Mucosa of descending colon (tissue), 3 donors: ENCODE results near the gene RTRAF. TPM values are rescaled to one million over a fixed set of nuclear protein-coding genes. Genes with fewer than 3 reads are reported as not detected.

Source experiments
- ATAC-seq: fragments of 200-7000 bp; cut with Tn5 transposase; one replicate; pipeline ENCODE4 v1.9.1; 2020; ENCODE audit warnings: mild to moderate bottlenecking, moderate library complexity
- DNase-seq, 3 donors: peaks; one replicate each; pipeline ENCODE4 v3.0.0-alpha.2; 2020
- H3K36me3 ChIP-seq: fragments of 200-600 bp; one replicate; pipeline ENCODE4 v1.8.0; 2021; ENCODE audit warnings: low read depth, mild to moderate bottlenecking
- H3K4me1 ChIP-seq: fragments of 200-600 bp; one replicate; pipeline ENCODE4 v1.8.0; 2021; ENCODE audit warnings: low read depth, mild to moderate bottlenecking
- H3K4me3 ChIP-seq: fragments of 200-600 bp; one replicate; pipeline ENCODE4 v1.8.0; 2021; ENCODE audit warnings: mild to moderate bottlenecking
- H3K9me3 ChIP-seq: fragments of 200-600 bp; one replicate; pipeline ENCODE4 v1.8.0; 2021; ENCODE audit warnings: mild to moderate bottlenecking
- intact Hi-C, 2 donors: fragments of 100-400 bp; cut with DNase I in 1 of 2; cut with micrococcal nuclease in 1 of 2; formaldehyde crosslinking; loops; one replicate each; pipeline versions ENCODE4 v1.11.0 to v1.11.1; 2022; cut with DNase I, micrococcal nuclease
- total RNA-seq, 3 donors: library from RNA; stranded (reverse); fragmentation: NEBNext Ultra II Directional in 2 of 3; extraction: Animal tissue kit (Norgen Biotek cat#: 25700) in 2 of 3; gene quantifications; one replicate each; pipeline versions ENCODE4 v1.2.1 to v1.2.4, GENCODE V29; 2021 to 2023
- TF ChIP-seq, protein P1 (sequence below): fragments of 200-600 bp; IDR thresholded peaks from one replicate; pipeline ENCODE4 v1.8.0; 2022; ENCODE audit warnings: antibody characterized with exemption, mild to moderate bottlenecking
- donor health status: DM: no; HTN: no; CAD: no; lungs with moderate emphysema.
- donor health status: DM: no; HTN: no; CAD: no.
- donor health status: DM: no; HTN: yes; CAD: no.

The RTRAF gene
- total RNA-seq, 3 donors from 2014 or later: 108 to 140 (median 131) TPM

- H3K4me3 ChIP-seq: no peak overlapping the region
- ATAC-seq (no peak), DNase-seq (no peak)
- no peaks in the 10 kb centered on the region for H3K36me3 ChIP-seq
- TF ChIP-seq, protein P1, sequence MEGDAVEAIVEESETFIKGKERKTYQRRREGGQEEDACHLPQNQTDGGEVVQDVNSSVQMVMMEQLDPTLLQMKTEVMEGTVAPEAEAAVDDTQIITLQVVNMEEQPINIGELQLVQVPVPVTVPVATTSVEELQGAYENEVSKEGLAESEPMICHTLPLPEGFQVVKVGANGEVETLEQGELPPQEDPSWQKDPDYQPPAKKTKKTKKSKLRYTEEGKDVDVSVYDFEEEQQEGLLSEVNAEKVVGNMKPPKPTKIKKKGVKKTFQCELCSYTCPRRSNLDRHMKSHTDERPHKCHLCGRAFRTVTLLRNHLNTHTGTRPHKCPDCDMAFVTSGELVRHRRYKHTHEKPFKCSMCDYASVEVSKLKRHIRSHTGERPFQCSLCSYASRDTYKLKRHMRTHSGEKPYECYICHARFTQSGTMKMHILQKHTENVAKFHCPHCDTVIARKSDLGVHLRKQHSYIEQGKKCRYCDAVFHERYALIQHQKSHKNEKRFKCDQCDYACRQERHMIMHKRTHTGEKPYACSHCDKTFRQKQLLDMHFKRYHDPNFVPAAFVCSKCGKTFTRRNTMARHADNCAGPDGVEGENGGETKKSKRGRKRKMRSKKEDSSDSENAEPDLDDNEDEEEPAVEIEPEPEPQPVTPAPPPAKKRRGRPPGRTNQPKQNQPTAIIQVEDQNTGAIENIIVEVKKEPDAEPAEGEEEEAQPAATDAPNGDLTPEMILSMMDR: no peak
- no peaks in the 10 kb centered on the region for H3K4me1 ChIP-seq
- peaks cover 9% of the 10 kb centered on the region for H3K9me3 ChIP-seq
- intact Hi-C loops: no loop called here
Measured at GRCh38 chr14:51963286-51963685, 26.1 kb upstream of the RTRAF start.

DNA sequence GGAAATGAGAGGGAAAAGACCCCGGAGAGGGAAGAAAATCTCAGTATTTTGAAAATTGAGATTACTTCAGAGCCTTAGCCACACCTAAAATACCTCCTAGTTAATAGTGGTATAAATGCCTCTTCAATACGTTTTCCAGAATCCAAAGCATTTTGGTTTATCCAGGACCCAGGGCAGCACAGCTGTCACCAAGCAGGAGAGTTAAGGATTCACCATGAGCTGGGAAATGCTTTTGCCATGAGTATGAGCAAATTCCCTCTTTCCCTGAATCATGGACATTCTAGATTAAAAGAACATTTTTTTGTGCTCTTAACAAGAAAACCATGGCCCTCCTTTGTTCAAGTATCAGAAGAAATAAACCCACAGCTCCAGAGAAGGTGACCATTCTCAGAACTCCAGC lies 21.8 kb upstream of the RTRAF start:
- Histone ChIP-seq H3K36me3 (no peaks in the 10 kb centered on the region), H3K9me3 (no peaks in the 10 kb centered on the region), H3K4me1 (no peaks in the 10 kb centered on the region), H3K4me3 (no peak overlapping the region)
- TF ChIP-seq, protein P1: no peak
- intact Hi-C loops: no loop called here
- no peak for DNase-seq
- ATAC-seq: no peak

DNA sequence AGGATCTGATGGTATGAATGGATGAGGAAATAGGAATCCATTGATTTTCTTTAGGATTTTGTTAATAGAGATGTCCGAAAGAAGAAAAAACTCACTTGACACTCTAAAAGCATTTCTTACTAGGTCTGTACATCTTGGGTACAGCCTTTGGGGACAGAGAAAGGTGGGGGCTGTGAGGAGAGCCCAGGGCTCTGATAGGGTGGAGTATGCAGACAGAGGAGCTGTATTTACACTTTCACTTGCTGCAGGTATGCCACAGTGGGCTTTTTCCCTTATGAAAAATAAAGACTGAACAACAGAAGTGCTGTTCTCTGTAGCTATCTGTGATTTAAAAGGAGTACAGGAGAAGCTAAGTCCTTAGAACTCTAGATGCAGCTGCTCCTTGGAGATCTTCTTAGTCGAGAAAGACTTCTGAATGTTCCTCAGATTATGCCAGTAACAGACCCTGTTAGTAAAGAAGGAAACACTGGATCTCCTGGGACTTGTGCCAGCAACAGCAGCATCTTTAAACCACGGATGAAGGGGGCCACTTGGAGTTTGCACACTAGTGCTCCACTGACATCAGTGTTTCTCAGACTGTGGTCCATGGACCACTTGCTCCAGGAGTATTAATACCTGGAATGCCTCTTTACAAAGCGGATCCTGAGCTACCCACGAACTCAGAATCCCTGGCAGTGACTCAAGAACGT lies 19.4 kb upstream of the RTRAF start:
- intact Hi-C loops: no loop called here
- ATAC-seq: no peak
- Histone ChIP-seq H3K4me1 (no peaks in the 10 kb centered on the region), H3K4me3 (no peak overlapping the region), H3K36me3 (no peaks in the 10 kb centered on the region), H3K9me3 (no peaks in the 10 kb centered on the region)
- no peak for DNase-seq
- TF ChIP-seq, protein P1: no peak

- no peak for DNase-seq
- H3K4me1 ChIP-seq: no peaks in the 10 kb centered on the region
- ATAC-seq: no peak
- TF ChIP-seq, protein P1: no peak
- no peaks in the 10 kb centered on the region for H3K9me3 ChIP-seq
- no peaks in the 10 kb centered on the region for H3K36me3 ChIP-seq
- intact Hi-C loops: no loop called here
- H3K4me3 ChIP-seq: no peak overlapping the region
Measured at GRCh38 chr14:51972566-51972965, 16.8 kb upstream of the RTRAF start.

GRCh38 chr14:51977075-51977474 lies 12.3 kb upstream of the RTRAF start:
- Histone ChIP-seq H3K36me3 (no peaks in the 10 kb centered on the region), H3K9me3 (no peaks in the 10 kb centered on the region)
- intact Hi-C loops: no loop called here

More at GRCh38 chr14:51977075-51977474, 12.3 kb upstream of the RTRAF start:
- ATAC-seq (no peak), DNase-seq (no peak)
- Histone ChIP-seq H3K4me1 (no peaks in the 10 kb centered on the region), H3K4me3 (no peak overlapping the region)
- TF ChIP-seq, protein P1: no peak
